Mesothelial cell of epicardium (in vitro differentiated cells): ENCODE results near the gene SFI1. TPM values are rescaled to one million over a fixed set of nuclear protein-coding genes. Genes with fewer than 3 reads are reported as not detected.
A peak's percentile ranks its signal among the peaks of the same experiment; 100 is the strongest.

Source experiments
- DNase-seq, 2 experiments: peaks; one replicate each; pipeline ENCODE4 v3.0.0; 2021; ENCODE audit warnings: low spot score in 2 of 2; ENCODE audit not compliant: unreplicated experiment in 2 of 2
- H3K27ac Mint-ChIP-seq: 2 replicates; pipeline ENCODE4 v1.8.0; 2021; ENCODE audit warnings: mixed read lengths
- H3K27me3 Mint-ChIP-seq: 2 replicates; pipeline ENCODE4 v1.8.0; 2021; ENCODE audit warnings: low read depth, mixed read lengths
- H3K36me3 Mint-ChIP-seq: 2 replicates; pipeline ENCODE4 v1.8.0; 2021; ENCODE audit warnings: mixed read lengths
- H3K4me1 Mint-ChIP-seq: 2 replicates; pipeline ENCODE4 v1.8.0; 2021; ENCODE audit warnings: mixed read lengths
- H3K4me3 Mint-ChIP-seq: 2 replicates; pipeline ENCODE4 v1.8.0; 2021; ENCODE audit warnings: mild to moderate bottlenecking, moderate library complexity, mixed read lengths
- H3K9me3 Mint-ChIP-seq: 2 replicates; pipeline ENCODE4 v1.8.0; 2021; ENCODE audit warnings: mixed read lengths
- total RNA-seq: library from RNA; stranded (reverse); gene quantifications from 3 replicates; pipeline ENCODE4 v1.2.1, GENCODE V29; 2021
- TF ChIP-seq, protein P1 (sequence below): fragments of 200-600 bp; sonication (generic); IDR thresholded peaks from one replicate; pipeline ENCODE4 v1.5.0; 2021; ENCODE audit warnings: antibody characterized with exemption; ENCODE audit not compliant: unreplicated experiment

The SFI1 gene
- total RNA-seq, 1 donor from 2014 or later, result 45.7 TPM

GRCh38 chr22:31495343-31495742 is 993 bp upstream of the SFI1 start:
- H3K9me3 Mint-ChIP-seq, result peaks cover 6% of the 10 kb centered on the region
- H3K27me3 Mint-ChIP-seq, result no peaks in the 10 kb centered on the region
- peaks cover 12% of the 10 kb centered on the region for H3K36me3 Mint-ChIP-seq
- peak overlapping the region; percentile 94 for H3K27ac Mint-ChIP-seq
- H3K4me3 Mint-ChIP-seq, result peak overlapping the region; percentile 87
- no peak for DNase-seq
- H3K4me1 Mint-ChIP-seq, result peaks cover 18% of the 10 kb centered on the region
- TF ChIP-seq, protein P1, sequence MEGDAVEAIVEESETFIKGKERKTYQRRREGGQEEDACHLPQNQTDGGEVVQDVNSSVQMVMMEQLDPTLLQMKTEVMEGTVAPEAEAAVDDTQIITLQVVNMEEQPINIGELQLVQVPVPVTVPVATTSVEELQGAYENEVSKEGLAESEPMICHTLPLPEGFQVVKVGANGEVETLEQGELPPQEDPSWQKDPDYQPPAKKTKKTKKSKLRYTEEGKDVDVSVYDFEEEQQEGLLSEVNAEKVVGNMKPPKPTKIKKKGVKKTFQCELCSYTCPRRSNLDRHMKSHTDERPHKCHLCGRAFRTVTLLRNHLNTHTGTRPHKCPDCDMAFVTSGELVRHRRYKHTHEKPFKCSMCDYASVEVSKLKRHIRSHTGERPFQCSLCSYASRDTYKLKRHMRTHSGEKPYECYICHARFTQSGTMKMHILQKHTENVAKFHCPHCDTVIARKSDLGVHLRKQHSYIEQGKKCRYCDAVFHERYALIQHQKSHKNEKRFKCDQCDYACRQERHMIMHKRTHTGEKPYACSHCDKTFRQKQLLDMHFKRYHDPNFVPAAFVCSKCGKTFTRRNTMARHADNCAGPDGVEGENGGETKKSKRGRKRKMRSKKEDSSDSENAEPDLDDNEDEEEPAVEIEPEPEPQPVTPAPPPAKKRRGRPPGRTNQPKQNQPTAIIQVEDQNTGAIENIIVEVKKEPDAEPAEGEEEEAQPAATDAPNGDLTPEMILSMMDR, result no peak

DNA sequence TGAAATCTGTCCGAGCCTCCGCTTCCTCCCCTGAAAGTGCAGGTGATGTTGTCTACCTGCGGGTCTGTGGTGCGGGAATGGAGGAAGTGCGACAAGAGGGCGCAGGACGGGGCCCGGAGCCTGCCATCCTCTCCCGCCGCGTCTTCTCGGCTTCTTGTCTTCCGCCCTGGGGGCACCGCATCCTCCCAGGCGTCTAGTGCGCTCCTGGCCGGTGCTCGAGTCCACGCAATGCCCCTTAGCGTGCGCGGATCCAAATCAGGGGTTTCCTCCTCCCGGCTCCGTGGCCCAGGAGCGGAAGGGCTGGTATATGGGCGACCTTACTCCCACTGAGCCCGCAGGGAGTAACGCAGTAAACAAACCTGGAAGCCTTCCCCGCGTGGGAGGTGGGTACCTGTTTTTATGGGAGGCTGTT is 405 bp downstream of the SFI1 start:
- TF ChIP-seq, protein P1, result no peak

DNA sequence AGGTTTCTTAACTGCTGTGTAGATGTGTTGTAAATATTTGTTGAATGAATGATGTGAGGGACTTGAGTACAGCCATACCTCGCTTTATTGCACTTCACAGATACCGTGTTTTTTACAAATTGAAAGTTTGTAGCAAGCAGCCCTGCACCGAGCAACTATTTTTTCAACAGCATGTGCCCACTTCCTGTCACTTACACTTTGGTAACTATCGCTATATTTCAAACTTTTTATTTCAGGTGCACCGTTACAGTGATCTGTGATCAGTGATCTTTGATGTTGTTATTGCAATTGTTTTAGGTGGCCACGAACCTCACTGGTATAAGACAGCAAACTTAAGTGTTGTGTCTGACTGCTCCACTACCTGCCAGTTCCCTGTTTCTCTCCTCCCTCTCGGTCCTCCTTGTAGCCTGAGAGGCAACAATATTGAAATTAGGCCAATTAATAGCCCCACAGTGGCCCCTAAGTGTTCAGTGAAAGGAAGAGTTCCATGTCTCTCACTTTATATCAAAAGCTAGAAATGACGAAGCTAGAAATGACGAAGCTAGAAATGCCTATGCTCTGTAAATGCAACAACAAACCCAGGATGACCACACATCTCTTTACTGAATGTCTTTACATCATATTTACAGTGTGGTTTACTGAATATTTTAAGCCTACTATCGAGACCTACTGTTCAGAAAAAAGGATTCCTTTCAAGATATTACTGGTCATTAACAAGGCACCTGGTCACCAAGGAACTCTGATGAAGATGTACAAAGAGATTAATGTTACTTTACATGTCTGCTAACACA is 1.0 kb downstream of the SFI1 start:
- H3K4me3 Mint-ChIP-seq, result peak overlapping the region; percentile 87
- DNase-seq, result no peak
- H3K36me3 Mint-ChIP-seq, result peaks cover 12% of the 10 kb centered on the region
- H3K27me3 Mint-ChIP-seq, result no peaks in the 10 kb centered on the region
- H3K9me3 Mint-ChIP-seq, result peaks cover 6% of the 10 kb centered on the region
- TF ChIP-seq, protein P1, result no peak
- peaks cover 8% of the 10 kb centered on the region for H3K4me1 Mint-ChIP-seq
- H3K27ac Mint-ChIP-seq, result no peak overlapping the region

More for the DNA sequence above, 405 bp downstream of the SFI1 start:
- H3K27ac Mint-ChIP-seq, result no peak overlapping the region
- H3K9me3 Mint-ChIP-seq, result peaks cover 6% of the 10 kb centered on the region
- H3K36me3 Mint-ChIP-seq, result peaks cover 12% of the 10 kb centered on the region
- no peak for DNase-seq
- H3K4me1 Mint-ChIP-seq, result peaks cover 8% of the 10 kb centered on the region
- no peaks in the 10 kb centered on the region for H3K27me3 Mint-ChIP-seq
- peak overlapping the region; percentile 87 for H3K4me3 Mint-ChIP-seq

- H3K27me3 Mint-ChIP-seq, result no peaks in the 10 kb centered on the region
- peaks cover 8% of the 10 kb centered on the region for H3K4me1 Mint-ChIP-seq
- H3K4me3 Mint-ChIP-seq, result no peak overlapping the region
- no peak overlapping the region for H3K27ac Mint-ChIP-seq
- DNase-seq, result no peak
- TF ChIP-seq, protein P1, result no peak
- peaks cover 17% of the 10 kb centered on the region for H3K36me3 Mint-ChIP-seq
- H3K9me3 Mint-ChIP-seq, result peaks cover 6% of the 10 kb centered on the region
Measured at GRCh38 chr22:31501738-31502137, 5.4 kb downstream of the SFI1 start.

- Mint-ChIP-seq H3K27me3 (no peaks in the 10 kb centered on the region), H3K27ac (peak overlapping the region; percentile 4), H3K4me3 (no peak overlapping the region), H3K4me1 (peaks cover 6% of the 10 kb centered on the region), H3K9me3 (peaks cover 9% of the 10 kb centered on the region), H3K36me3 (peaks cover 21% of the 10 kb centered on the region)
- DNase-seq, result no peak
- TF ChIP-seq, protein P1, result no peak
Measured at GRCh38 chr22:31503211-31503964, 7.1 kb downstream of the SFI1 start.
